Parathyroid adenoma (tissue), 2 donors: ENCODE results near the gene RNF144B.

Source experiments
- H2AFZ ChIP-seq: fragments of 300-600 bp; sonication (generic); one replicate; pipeline ENCODE4 v1.7.0; 2017; ENCODE audit warnings: antibody characterized with exemption, mild to moderate bottlenecking
- H3K27ac ChIP-seq: fragments of 300-600 bp; sonication (generic); one replicate; pipeline ENCODE4 v1.7.0; 2017
- H3K27me3 ChIP-seq: fragments of 300-600 bp; sonication (generic); one replicate; pipeline ENCODE4 v1.7.0; 2017; ENCODE audit warnings: low read length; ENCODE audit not compliant: control insufficient read depth, insufficient read depth
- H3K36me3 ChIP-seq: fragments of 300-600 bp; sonication (generic); one replicate; pipeline ENCODE4 v1.7.0; 2017; ENCODE audit warnings: low read length; ENCODE audit not compliant: control insufficient read depth, insufficient read depth
- H3K4me1 ChIP-seq: fragments of 300-600 bp; sonication (generic); one replicate; pipeline ENCODE4 v1.7.0; 2017; ENCODE audit warnings: control low read depth
- H3K4me2 ChIP-seq: fragments of 300-600 bp; sonication (generic); one replicate; pipeline ENCODE4 v1.7.0; 2017; ENCODE audit warnings: low read length
- H3K4me3 ChIP-seq: fragments of 300-600 bp; sonication (generic); one replicate; pipeline ENCODE4 v1.7.0; 2017; ENCODE audit warnings: low read depth, low read length
- H3K79me2 ChIP-seq: fragments of 300-600 bp; sonication (generic); one replicate; pipeline ENCODE4 v1.7.0; 2017; ENCODE audit warnings: control low read depth
- H3K9ac ChIP-seq: fragments of 300-600 bp; sonication (generic); one replicate; pipeline ENCODE4 v1.7.0; 2017; ENCODE audit warnings: mild to moderate bottlenecking
- H3K9me3 ChIP-seq: fragments of 300-600 bp; sonication (generic); one replicate; pipeline ENCODE4 v1.7.0; 2017; ENCODE audit warnings: low read length; ENCODE audit not compliant: control insufficient read depth
- CTCF ChIP-seq: fragments of 300-600 bp; sonication (generic); IDR thresholded peaks from one replicate; pipeline ENCODE4 v1.7.0; 2017; ENCODE audit warnings: antibody characterized with exemption, mild to moderate bottlenecking
- donor health status: primary hyperparathyroidism.

RNF144B gene

DNA sequence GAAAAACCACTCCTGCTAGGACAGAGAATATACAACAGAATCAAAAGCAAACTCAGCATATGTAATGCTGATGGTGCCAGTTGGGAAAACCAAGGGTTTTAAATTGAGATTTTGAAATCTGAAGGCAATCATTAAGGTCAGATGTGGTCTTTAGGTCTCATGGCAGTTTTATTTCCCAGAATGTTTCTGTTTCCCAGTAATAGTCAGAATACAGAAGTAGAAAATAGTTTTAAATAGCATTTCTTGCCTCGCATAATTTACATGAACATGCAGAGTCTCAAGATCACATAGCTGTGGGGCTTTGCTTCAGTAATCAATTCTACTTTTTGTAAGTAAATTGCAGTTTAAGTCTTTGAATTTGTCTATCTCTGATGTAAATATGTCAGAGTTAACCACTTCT is 58.1 kb downstream of the RNF144B start:
- no peak for TF ChIP-seq CTCF
- Histone ChIP-seq H3K9ac (no peak overlapping the region), H3K4me1 (no peaks in the 10 kb centered on the region), H3K4me3 (no peak overlapping the region), H2AFZ (no peak overlapping the region), H3K79me2 (no peaks in the 10 kb centered on the region), H3K4me2 (no peak overlapping the region), H3K36me3 (no peaks in the 10 kb centered on the region), H3K27me3 (no peaks in the 10 kb centered on the region), H3K9me3 (no peaks in the 10 kb centered on the region), H3K27ac (no peak overlapping the region)

- H3K4me3 ChIP-seq, result no peak overlapping the region
- no peaks in the 10 kb centered on the region for H3K4me1 ChIP-seq
- H3K36me3 ChIP-seq, result no peaks in the 10 kb centered on the region
- no peak overlapping the region for H2AFZ ChIP-seq
- no peaks in the 10 kb centered on the region for H3K9me3 ChIP-seq
- no peak for TF ChIP-seq CTCF
- no peak overlapping the region for H3K27ac ChIP-seq
- H3K79me2 ChIP-seq, result no peaks in the 10 kb centered on the region
- no peaks in the 10 kb centered on the region for H3K27me3 ChIP-seq
- H3K4me2 ChIP-seq, result no peak overlapping the region
- no peak overlapping the region for H3K9ac ChIP-seq
Observed at GRCh38 chr6:18446771-18447170, 59.6 kb downstream of the RNF144B start.

- Histone ChIP-seq H3K27me3 (no peaks in the 10 kb centered on the region), H3K9ac (no peak overlapping the region), H3K9me3 (no peaks in the 10 kb centered on the region), H3K4me3 (no peak overlapping the region), H3K79me2 (no peaks in the 10 kb centered on the region), H3K4me2 (no peak overlapping the region), H3K36me3 (no peaks in the 10 kb centered on the region), H3K27ac (no peak overlapping the region), H3K4me1 (no peaks in the 10 kb centered on the region), H2AFZ (no peak overlapping the region)
- TF ChIP-seq CTCF, result no peak
Observed at GRCh38 chr6:18447552-18447951, 60.4 kb downstream of the RNF144B start.

GRCh38 chr6:18451756-18452155 is 64.6 kb downstream of the RNF144B start:
- TF ChIP-seq CTCF, result no peak
- no peak overlapping the region for H3K27ac ChIP-seq

DNA sequence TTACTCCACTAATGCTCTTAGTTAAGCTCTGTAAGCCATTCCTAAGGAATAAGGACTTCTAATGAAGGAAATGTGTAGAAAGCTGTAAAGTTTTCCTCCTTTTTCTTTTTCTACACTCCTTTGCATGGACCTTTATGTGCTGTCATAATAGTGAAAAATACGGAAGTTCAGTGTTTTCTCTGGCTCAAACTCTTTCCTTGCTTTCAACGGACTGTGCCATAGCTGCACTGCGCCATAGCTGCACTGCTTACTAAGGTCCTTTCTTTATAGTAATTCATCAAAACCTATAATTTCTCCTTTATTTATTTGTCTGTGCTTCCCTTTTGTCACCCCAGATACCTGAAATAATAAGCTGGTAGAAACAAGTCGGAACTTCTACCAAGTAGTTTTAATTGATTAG is 67.3 kb downstream of the RNF144B start:
- Histone ChIP-seq H3K4me2 (no peak overlapping the region), H2AFZ (no peak overlapping the region), H3K9ac (no peak overlapping the region), H3K9me3 (no peaks in the 10 kb centered on the region), H3K4me3 (no peak overlapping the region), H3K4me1 (no peaks in the 10 kb centered on the region), H3K79me2 (no peaks in the 10 kb centered on the region), H3K27ac (no peak overlapping the region), H3K27me3 (no peaks in the 10 kb centered on the region), H3K36me3 (no peaks in the 10 kb centered on the region)
- TF ChIP-seq CTCF, result no peak

More at GRCh38 chr6:18451756-18452155, 64.6 kb downstream of the RNF144B start:
- no peaks in the 10 kb centered on the region for H3K79me2 ChIP-seq
- no peaks in the 10 kb centered on the region for H3K4me1 ChIP-seq
- no peaks in the 10 kb centered on the region for H3K36me3 ChIP-seq
- no peak overlapping the region for H3K9ac ChIP-seq
- no peak overlapping the region for H3K4me3 ChIP-seq
- H3K9me3 ChIP-seq, result no peaks in the 10 kb centered on the region
- H2AFZ ChIP-seq, result no peak overlapping the region
- no peaks in the 10 kb centered on the region for H3K27me3 ChIP-seq
- no peak overlapping the region for H3K4me2 ChIP-seq
